GM21723 (cell line): ENCODE measurements around the gene RFX8.

Source experiments
- ATAC-seq: cut with Tn5 transposase; IDR thresholded peaks from one replicate; pipeline ENCODE4 v1.9.1; 2021; ENCODE audit warnings: mild to moderate bottlenecking, moderate library complexity; ENCODE audit not compliant: unreplicated experiment

RFX8 gene

DNA sequence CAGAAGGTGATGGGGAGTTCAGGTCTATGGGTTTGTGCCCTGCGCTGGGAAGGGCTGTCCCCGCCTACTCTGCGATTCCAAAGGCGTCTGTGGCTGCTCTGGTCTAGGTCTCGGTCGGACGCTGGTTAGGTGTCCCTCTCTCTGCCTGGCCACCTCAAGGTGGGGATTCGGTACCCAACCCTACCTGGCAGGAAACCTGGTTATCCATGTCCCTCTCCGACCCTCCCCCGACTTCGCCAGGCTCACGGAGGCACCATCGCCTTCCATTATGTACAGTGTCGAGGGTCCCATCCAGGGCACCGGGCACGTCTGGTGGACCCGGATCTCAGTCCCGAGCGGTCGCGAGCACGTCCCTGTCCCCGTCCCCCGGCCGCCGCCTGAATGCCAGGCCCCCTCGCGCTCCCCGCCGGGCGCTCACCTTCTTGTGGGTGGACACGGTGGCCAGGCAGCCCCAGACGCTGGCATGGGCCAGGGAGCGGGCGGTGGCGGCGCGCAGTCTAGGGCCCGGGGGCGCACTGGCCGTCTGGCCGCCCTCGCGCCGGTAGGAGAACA, 88.2 kb downstream of the RFX8 start:
- ATAC-seq: no peak

DNA sequence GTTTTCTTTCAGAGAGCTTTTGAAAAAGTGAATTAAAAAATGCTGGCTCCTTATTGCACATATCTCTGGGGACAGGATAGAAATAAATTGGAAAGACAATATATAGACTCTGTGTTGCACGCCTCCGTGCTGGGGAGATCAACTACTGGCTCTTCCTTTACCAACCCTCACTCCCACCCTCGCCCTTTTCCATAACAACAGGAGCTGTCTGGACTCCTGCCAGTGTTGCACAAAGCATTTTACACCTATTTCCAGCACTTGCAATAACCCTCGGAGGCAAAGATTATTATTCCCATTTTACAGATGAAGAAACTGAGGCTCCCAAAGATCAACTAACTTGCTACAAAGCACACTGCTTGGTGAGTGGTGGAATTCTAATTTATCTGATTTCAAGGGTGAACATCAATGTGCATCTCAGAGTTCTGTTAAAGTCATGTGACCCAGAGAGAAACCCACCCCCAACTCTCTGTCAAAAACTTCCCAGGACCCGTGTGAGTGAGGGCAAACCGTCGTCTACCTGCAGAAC, 91.8 kb downstream of the RFX8 start:
- no peak for ATAC-seq

DNA sequence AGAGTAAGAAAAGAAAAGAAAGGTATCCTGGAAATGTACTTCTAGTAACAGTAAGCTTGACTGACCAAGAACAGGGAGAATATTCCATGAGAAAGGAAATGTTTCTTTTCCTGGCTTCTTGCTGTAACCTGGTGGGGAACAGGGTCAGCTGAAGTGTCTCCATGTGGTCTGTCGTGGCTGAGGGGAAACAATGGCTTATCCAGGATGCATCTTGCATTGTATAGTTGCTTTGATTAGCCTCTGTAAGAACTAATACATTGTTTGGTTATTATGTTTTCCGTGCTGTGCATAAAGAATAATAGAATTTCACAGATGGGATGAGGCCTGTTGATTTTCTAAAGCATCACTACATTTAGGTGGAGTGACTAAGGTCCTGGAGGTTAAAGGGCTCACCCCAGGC, 92.5 kb downstream of the RFX8 start:
- no peak for ATAC-seq

DNA sequence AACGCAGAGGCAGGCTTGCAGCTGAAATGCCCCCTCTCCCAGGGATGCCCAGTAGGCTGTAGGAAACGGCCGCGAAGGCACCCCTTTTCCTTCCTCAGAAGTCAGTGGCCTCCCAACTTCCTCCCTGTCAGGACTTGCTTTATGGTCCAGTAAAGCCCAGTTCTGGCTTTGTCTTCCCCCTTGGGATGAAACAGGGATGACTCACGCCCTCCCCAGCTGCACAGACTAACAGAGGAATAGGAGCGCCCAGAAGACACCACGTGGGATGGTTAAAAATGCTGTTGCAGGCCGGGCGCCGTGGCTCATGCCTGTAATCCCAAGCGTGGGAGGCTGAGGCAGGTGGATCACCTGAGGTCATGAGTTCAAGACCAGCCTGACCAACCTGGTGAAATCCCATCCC, 94.5 kb downstream of the RFX8 start:
- no peak for ATAC-seq

DNA sequence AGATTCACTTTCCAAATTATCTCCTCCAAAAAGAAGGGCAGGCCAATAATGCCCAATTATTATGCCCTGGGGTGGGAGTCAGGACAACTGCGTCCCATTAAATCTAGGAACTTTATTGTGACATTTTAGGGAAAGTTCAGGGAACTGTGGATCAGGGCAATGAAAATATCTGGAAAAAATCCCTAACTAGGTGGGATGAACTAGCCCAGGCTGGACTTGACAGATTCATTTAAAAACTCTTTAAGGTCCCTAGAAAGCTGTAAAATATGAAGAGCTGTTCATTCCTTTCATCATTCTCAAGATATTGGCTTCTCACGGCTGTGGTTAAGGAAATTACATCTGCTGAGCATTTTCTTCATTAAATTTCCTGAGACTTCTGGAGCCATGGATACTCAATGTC, 95.8 kb downstream of the RFX8 start:
- ATAC-seq: no peak

DNA sequence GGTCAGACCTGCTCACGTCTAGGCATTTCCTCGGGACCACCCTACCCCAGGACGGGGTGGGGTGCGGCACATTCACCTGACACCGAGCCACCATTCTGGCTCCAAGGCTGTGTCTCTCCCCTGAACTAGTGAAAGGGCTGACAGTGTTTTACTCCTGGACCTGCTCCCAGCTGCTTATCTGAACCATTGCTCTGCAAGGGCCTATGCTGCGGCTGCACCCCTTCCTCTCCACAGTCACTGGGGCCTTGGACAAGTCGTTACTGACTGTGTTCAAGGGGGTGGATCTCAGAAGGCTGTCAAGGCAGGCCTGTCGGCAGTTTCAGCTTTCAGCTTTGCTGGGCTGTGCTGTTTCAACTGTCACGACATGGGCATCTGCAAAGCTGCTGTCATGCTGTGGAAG, 99.3 kb downstream of the RFX8 start:
- ATAC-seq: no peak

DNA sequence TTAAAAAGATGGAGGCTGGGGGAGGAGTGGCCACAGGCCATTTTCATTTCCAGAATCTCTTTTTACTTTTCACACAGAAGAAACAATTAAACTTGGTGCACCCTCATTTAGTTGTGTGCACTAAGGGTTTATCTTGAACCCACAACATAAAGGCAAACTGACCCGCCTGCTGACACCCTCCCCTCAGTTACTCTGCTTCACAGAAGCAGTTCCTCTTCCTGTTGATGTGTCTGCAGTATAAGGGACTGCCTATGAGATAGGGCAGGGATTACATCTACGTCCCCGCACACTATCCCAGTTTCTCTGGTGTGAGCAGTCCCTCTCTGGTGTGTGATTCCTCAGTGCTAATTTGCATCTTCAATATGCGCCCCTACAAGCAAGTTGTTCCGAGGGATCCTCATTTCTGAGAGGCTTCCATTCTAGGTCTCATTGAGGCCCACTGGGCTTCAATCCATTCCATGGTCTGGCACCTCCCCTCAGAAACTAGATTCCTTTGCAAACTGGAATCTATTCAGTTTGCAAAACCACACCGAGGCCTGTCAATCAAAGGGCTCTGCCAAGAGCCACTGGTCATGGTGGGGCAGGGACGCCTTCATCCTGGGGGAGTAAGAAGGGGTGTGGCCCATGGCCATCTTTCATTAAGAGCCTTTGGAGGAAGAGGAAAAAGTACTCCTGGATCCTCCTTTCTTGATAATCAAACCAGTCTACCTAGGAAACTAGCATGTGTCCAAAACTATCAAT, 99.9 kb downstream of the RFX8 start:
- no peak for ATAC-seq

DNA sequence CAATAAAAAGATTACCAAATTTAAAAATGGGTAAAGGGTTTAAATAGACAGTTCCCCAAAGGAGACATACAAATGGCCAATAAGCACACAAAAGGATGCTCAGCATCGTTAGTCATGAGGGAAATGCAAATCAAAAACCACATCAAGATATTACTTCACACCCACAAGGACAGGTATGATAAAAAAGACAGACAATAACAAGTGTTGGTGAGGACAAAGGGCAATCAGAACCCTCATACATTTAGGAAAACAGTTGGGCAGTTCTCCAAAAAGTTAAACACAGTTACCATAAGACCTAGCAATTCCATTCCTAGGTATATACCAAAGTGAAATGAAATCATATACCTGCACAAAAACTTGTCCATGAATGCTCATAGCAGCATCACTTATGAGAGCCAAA, 102.1 kb downstream of the RFX8 start:
- no peak for ATAC-seq

DNA sequence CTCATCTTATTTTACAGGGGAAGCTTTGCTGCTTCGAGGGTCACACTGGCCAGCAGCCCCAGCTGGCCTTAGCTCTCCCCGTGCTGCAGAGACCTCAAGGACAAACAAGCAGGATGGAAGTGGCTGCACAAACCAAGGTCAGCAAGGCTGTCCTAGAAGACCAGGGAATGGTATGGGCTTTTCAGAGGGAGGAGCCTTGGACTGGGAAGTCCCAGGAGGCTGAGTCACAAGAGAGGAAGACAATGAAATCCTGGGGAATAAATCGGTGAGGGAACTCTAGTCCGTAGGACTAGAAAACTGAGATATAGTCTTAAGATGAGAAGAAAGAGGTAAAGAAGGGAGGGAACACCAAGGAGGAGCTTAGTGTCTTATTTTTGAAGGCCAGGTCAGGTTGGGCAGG, 103.3 kb downstream of the RFX8 start:
- no peak for ATAC-seq

DNA sequence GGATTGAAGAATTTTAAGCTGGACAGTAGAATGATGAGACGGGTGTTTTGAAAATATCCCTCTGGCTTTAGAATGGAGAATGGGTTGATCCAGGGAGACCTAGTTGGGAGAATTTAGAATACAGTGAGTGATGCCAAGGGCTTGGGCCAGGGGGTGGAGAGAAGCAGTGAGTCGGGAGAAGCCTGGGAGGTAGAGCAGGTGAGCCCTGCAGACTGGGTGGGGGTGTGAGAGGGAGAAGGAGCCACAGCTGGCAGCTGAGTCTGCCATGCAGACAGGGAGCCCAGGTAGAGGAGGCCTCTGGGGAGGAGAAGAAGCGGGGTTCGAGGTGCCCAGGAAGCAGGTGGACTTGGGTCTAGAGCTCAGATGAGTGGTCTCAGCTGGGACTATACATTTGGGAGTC, 105.8 kb downstream of the RFX8 start:
- ATAC-seq: no peak

DNA sequence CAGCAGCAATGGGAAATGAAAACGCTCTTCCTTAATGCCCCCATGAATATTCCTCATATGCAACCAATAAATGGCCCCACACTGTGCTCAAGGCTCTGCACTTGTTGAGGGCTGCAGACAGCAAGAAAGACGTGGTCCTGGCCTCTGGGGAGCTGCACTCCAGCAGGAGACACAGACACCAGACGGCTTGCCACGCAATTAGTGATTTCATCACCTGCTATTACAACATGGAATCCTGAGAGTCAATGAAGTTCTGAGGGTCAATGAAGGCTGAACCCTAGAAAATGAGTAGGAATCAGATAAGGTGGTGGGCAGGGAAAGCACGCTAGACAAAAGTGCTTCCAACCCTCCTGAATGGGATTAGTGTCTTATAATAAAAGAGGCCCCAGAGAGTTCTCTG, 106.5 kb downstream of the RFX8 start:
- no peak for ATAC-seq

DNA sequence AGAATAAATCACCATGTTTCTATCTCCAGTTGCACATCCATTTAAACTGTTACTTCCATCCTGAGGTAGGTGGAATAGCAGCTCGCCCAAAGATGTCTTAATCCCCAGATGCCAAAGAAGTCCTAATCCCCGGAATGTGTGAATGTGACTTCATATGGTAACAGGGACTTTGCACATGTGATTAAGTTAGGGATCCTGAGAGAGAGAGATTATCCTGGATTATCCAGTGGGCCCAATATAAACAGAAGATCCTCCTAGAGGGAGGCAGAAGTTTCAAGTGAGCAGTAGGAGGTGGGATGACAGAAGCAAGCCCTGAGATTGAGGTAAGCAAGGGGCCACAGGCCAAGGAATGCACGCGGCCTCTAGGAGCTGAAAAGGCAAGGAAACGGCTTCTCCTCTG, 107.4 kb downstream of the RFX8 start:
- no peak for ATAC-seq

DNA sequence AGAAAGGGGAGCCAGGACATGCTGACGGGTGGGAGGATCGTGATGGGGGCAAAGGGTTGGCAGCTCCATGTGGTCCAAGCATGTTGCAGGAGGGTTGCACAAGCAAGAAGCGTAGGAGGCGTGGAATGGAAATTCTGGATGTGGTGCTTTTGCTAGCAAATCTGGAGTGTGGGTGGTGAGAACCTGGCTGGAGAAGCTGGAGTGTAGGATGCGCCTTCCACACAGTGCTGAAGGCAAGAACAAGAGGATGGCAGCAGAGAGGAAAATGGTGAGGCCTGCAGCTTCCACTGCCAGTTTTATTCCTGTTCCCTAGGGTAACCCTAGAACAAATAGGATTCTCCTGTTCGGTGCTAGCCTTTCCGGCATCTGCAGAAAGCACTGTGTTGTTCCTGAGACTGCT, 110.0 kb downstream of the RFX8 start:
- ATAC-seq: no peak

DNA sequence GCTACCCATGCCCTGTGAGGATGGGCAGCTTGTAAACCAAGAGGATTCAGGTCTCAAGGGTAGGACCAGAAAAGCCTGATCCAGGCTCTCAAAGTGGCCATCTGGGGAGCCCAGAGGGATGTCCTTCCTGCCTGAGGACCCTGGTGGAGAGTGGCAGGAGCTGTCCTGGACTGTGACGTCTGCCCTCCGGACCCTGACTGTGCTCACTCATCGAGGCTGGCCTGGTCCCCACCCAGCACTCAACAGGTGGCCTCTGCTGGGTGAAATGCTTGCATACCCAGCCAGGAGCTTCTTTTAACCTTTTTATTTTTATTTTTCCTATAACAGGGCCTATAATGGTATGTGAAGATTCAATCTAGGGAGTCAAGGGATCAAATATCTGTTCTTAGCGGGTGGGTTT, 112.1 kb downstream of the RFX8 start:
- ATAC-seq: no peak

DNA sequence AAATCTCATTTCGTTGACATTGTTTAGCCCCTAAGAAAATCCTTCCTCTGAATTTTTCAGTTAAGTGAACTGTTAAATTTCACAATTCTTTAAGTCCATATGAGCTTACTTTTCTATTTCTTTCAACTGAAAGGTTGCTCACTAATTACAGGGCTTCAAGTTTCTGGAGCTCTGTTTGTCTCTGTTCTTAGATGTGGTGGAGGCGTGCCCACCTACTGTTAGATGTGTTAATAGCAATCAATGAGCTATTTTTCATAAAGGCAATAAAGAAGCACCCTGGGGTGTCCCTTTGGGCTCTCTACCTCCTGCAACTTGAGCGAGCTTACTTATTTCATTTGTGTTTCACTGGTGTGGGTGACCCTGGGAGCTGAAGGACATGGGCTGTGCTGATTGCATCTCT, 112.6 kb downstream of the RFX8 start:
- ATAC-seq: no peak

DNA sequence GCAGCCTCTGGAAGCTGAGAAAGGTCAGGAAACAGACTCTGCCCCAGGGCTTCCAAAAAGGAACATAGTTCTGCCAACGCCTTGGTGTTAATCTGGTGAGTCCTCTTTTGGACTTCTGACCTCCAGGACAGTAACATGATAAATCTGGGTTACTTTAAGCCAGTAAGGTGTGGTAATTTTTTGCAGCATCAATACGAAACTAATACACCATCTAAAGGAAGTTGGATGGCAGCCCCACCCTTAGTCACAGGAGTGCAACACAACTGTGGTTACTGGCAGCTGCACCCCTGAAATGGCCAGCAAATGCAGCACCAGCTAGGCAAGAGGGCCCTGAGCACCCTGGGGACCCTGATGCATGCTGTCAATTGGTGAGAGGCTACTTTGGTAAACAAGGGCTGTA, 113.4 kb downstream of the RFX8 start:
- no peak for ATAC-seq

DNA sequence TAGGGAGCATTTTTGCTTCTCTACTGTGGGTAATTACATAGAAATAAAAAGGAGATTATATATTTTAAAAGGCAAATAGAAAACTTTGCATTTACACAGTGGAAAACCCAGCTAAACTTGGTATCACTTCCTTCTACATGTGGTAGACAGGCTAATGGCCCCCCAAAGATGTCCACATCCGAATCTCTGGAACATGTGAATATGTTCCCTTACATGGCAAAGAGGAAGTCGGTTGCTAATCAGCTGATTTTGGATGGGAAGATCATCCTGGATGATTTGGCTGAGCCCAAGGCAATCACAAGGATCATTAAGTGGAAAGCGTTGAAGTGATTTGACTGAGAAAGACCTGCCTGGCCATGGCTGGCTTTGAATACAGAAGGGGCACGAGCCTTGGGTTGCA, 113.8 kb downstream of the RFX8 start:
- no peak for ATAC-seq

DNA sequence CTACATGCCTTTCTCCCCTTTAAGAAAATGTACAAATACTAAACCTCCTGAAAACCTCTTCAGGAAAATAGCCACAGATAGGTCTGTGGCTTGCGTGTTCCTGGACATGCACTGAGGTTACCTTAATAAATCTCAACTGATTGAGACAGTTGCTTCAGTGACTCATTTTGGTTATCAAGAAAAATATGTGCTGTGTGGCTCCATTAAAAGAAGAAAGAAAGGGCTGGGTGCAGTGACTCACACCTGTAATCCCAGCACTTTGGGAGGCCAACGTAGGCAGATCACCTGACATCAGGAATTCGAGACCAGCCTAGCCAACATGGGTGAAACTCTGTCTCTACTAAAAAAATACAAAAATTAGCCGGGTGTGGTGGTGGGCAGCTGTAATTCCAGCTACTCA, 114.7 kb downstream of the RFX8 start:
- no peak for ATAC-seq

DNA sequence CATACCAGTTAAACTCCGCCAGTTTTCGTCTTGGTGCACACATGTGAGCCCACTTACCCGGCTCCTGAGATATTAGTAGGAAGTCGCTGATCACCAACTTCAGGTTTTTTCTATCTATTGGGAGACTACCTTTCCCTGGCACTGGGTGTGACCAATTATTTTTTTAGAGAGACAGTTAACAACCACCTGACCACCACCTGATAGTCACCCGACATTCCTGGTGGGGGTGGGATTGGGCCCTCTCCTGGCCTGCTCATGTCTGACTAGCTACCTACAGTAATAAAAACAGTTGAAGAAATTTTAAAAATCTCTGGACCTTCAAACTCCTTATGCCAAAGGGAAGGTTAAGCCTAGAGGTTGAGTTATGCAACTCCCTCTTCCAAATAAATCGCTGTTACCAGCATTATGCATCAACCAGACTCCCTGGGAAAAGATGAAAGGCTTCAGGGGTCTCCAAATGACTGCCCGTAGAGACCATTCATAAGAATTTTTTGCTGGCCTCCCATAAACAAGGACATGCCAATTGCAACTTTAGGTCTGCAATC, 115.4 kb downstream of the RFX8 start:
- ATAC-seq: no peak

DNA sequence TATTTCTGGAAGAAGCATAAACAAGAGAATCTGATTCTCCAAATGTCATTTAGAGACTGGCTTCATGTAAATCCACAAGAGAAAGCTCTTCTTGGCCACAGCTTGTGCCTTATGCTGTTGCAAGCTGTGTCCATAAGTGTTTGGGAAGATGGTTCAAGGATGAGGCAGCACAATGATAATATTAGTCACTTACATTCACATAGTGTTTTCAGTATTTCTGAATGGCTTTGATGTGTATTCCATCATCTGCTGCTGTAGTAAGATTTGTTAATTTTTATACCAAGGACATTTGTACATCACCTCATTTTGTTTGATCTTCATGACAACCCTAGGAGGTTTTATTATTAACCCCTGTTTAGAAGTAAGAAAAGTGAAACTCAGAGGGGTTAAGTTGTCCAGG, 117.5 kb downstream of the RFX8 start:
- ATAC-seq: no peak

DNA sequence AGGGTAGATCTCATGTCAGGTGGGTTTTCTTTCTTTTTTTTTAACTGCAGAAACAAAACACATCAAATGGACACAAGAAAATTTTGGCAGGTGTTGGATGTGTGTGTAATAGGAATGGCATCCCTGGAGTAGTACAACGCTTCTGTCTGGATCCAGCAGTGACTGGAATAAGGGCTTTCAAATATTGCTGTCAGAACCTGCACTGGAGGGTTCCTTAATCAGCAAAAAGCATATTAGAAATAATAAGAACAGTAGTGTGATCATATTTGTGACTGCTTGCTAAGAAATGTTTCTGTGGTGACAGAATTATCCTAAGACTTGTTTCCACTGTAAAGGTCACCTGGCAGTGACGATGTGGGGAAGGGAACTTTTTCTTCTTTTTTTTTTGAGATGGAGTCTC, 118.4 kb downstream of the RFX8 start:
- no peak for ATAC-seq

DNA sequence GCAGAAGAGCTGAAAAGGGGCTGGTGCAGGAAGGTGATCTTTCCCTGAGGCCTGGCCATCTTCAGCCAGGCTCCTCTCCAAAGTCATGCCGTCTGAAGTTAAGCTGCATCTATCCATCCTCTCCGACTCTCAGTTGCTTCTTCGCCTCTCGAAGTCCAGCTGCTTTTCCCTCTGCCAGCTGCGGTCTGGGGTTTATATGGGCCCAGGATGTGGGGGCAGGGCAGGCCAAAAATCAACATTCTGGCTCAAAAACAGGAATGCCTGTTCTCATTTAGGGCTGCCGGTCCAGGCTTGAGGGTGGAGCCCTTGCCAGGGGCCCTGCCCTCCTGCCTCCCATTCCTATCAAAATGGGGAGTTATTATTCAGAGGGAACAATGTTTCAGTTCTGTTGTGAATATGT, 118.9 kb downstream of the RFX8 start:
- no peak for ATAC-seq
